Upper lobe of right lung (tissue), 1 donor: ENCODE measurements around the gene TRAF3. TPM values are rescaled to one million over a fixed set of nuclear protein-coding genes. Genes with fewer than 3 reads are reported as not detected.
A peak's percentile ranks its signal among the peaks of the same experiment; 100 is the strongest.
"Not testable (repeated sequence)": the region's sequence is repeated elsewhere in the genome, so short reads cannot be mapped to it uniquely, and the experiment has no call there.

Experiments used
- ATAC-seq: fragments of 200-7000 bp; cut with Tn5 transposase; one replicate; pipeline ENCODE4 v1.9.1; 2020; ENCODE audit warnings: mild to moderate bottlenecking, moderate library complexity
- DNase-seq: peaks from one replicate; pipeline ENCODE4 v3.0.0-alpha.2; 2020
- H3K27ac ChIP-seq: fragments of 200-600 bp; one replicate; pipeline ENCODE4 v1.8.0; 2022
- H3K27me3 ChIP-seq: fragments of 200-600 bp; one replicate; pipeline ENCODE4 v1.8.0; 2022; ENCODE audit warnings: mild to moderate bottlenecking
- H3K36me3 ChIP-seq: fragments of 200-600 bp; one replicate; pipeline ENCODE4 v1.8.0; 2022
- H3K4me1 ChIP-seq: fragments of 200-600 bp; one replicate; pipeline ENCODE4 v1.8.0; 2022
- H3K4me3 ChIP-seq: fragments of 200-600 bp; one replicate; pipeline ENCODE4 v1.8.0; 2022; ENCODE audit warnings: mild to moderate bottlenecking
- H3K9me3 ChIP-seq: fragments of 200-600 bp; one replicate; pipeline ENCODE4 v1.8.0; 2022
- intact Hi-C: fragments of 100-400 bp; cut with DNase I; formaldehyde crosslinking; loops from one replicate; pipeline ENCODE4 v1.11.0; 2022
- total RNA-seq: library from RNA; stranded (reverse); fragmentation: NEBNext Ultra II Directional; extraction: Animal tissue kit (Norgen Biotek cat#: 25700); gene quantifications from one replicate; pipeline ENCODE4 v1.2.1, GENCODE V29; 2021
- TF ChIP-seq, protein P1 (sequence below): fragments of 200-600 bp; IDR thresholded peaks from one replicate; pipeline ENCODE4 v1.8.0; 2022; ENCODE audit warnings: antibody characterized with exemption
- donor health status: DM: no; HTN: yes; CAD: no; lungs with severe emphysema.

The TRAF3 gene
- total RNA-seq, 1 donor from 2014 or later, result 22.3 TPM

DNA sequence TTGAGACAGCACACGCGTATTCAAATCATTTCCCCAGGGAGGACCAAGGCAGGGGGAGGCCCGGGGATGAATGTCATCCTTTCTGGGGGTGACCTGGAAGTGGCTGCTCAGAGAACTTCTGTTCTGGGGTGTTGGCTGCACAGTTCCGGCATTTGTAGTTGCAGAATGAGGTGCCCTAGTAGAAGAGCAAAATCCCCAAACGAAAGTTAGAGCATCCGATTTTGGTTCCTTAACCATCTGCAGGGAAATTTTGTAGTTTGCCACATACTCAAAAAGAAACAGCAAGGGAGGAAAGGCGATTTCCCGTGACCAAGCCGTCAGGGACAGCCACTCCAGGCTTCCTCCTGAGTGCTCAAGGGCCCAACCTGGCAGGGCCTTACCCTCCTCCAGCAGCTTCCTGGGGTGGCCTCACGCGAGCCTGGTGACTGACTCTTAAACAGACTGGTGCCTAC lies 13.0 kb upstream of the TRAF3 start:
- Histone ChIP-seq H3K36me3 (no peaks in the 10 kb centered on the region), H3K9me3 (no peaks in the 10 kb centered on the region), H3K27me3 (peaks cover 4% of the 10 kb centered on the region), H3K4me3 (no peak overlapping the region), H3K27ac (no peak overlapping the region), H3K4me1 (no peaks in the 10 kb centered on the region)
- intact Hi-C loops, result no loop called here
- no peak for DNase-seq
- TF ChIP-seq, protein P1, sequence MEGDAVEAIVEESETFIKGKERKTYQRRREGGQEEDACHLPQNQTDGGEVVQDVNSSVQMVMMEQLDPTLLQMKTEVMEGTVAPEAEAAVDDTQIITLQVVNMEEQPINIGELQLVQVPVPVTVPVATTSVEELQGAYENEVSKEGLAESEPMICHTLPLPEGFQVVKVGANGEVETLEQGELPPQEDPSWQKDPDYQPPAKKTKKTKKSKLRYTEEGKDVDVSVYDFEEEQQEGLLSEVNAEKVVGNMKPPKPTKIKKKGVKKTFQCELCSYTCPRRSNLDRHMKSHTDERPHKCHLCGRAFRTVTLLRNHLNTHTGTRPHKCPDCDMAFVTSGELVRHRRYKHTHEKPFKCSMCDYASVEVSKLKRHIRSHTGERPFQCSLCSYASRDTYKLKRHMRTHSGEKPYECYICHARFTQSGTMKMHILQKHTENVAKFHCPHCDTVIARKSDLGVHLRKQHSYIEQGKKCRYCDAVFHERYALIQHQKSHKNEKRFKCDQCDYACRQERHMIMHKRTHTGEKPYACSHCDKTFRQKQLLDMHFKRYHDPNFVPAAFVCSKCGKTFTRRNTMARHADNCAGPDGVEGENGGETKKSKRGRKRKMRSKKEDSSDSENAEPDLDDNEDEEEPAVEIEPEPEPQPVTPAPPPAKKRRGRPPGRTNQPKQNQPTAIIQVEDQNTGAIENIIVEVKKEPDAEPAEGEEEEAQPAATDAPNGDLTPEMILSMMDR, result no peak
- ATAC-seq, result peak; percentile 38

DNA sequence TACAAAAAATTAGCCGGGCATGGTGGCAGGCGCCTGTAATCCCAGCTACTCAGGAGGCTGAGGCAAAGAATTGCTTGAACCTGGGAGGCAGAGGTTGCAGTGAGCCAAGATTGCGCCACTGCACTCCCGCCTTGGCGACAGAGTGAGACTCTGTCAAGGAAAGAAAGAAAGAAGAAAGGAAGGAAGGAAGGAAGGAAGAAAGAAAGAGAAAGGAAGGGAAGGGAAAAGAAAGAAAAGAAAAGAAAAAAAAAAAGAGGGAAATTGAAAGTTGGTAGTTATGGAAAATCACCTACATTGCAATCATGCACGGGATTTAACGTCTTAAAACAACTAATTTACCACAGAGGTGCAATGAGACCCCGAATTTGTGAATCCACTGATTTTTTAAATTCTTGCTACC lies 11.5 kb upstream of the TRAF3 start:
- intact Hi-C loops, H3K9me3 ChIP-seq: not testable (repeated sequence)

GRCh38 chr14:102768223-102769048 lies 8.8 kb upstream of the TRAF3 start:
- peak; percentile 88 for ATAC-seq
- Histone ChIP-seq H3K9me3 (no peaks in the 10 kb centered on the region), H3K27me3 (no peaks in the 10 kb centered on the region), H3K4me1 (no peaks in the 10 kb centered on the region), H3K27ac (no peak overlapping the region), H3K36me3 (no peaks in the 10 kb centered on the region), H3K4me3 (no peak overlapping the region)
- intact Hi-C loops, result no loop called here
- no peak for DNase-seq
- TF ChIP-seq, protein P1, result no peak

More for the DNA sequence above, 11.5 kb upstream of the TRAF3 start:
- not testable (repeated sequence) for H3K36me3 ChIP-seq, H3K4me1 ChIP-seq, DNase-seq, ATAC-seq, H3K4me3 ChIP-seq, H3K27me3 ChIP-seq, H3K27ac ChIP-seq

DNA sequence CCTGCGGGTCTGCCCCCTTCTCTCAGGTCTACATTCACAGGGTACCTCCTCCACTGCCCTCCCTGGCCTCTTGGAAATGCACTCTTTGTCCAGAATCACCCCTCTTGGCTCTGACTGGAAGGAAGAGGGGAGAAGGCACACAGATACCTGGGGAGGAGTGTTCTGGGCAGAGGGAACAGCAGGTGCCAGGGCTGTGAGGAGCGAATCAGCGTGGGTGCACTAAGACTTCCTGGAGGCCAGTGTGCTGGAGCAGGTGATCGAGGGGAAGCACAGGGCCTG lies 8.3 kb upstream of the TRAF3 start:
- Histone ChIP-seq H3K27me3 (no peaks in the 10 kb centered on the region), H3K4me3 (no peak overlapping the region), H3K36me3 (no peaks in the 10 kb centered on the region), H3K4me1 (no peaks in the 10 kb centered on the region), H3K27ac (no peak overlapping the region), H3K9me3 (no peaks in the 10 kb centered on the region)
- TF ChIP-seq, protein P1, result no peak
- intact Hi-C loops, result no loop called here
- ATAC-seq (no peak), DNase-seq (no peak)

DNA sequence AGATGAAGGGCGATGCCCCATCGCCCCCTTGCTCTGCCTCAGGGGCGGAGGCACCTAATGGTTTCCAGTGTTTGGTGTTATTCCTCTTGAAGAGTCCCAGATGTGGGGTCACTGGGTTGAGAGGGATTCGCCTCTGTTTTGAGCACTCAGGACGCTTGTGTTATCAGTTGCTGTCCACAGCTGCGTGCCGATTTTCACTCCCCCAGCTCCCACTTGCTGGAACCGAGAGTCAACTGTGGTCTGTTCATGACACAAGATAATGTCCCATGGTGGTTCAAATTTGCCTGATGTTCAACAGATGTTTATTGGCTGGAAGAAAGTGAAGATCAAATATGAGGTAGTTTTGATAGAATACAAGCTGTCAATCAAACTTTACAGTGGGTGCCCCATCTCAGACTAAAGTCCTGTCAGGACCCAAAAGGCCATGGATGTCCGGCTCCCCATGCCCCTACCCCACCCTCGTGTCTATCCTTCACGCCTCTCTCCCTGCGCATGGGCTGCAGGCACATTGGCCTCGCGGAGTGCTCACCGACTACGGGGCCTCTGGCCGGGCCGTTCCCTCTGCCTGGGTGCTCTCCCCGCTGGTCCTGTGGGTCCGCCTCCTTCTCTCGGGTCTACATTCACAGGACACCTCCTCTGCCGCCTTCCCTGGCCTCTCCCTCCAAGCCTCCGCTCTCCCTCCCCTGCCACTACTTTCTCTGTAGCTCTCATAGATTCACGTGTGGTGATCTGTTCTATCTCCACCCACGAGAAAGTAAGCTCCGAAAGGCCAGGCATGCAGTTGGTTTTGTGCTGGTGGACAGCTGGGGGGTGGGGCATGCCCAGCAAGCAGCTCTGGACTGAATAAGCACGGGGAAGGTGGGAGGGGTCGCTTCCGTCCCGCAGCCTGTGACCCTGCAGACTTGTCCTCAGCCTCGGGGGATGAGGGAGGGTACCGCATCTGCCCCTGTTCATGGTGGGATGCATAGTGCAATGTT lies 6.8 kb upstream of the TRAF3 start:
- no peaks in the 10 kb centered on the region for H3K36me3 ChIP-seq
- TF ChIP-seq, protein P1, result no peak
- no peaks in the 10 kb centered on the region for H3K27me3 ChIP-seq
- peaks cover 7% of the 10 kb centered on the region for H3K4me1 ChIP-seq
- DNase-seq (no peak), ATAC-seq (no peak)
- intact Hi-C loops, result no loop called here
- no peak overlapping the region for H3K4me3 ChIP-seq
- no peak overlapping the region for H3K27ac ChIP-seq
- H3K9me3 ChIP-seq, result no peaks in the 10 kb centered on the region

GRCh38 chr14:102771144-102771543 lies 6.1 kb upstream of the TRAF3 start:
- TF ChIP-seq, protein P1, result no peak

More at GRCh38 chr14:102771144-102771543, 6.1 kb upstream of the TRAF3 start:
- no peak for DNase-seq
- no peak overlapping the region for H3K4me3 ChIP-seq
- no peaks in the 10 kb centered on the region for H3K27me3 ChIP-seq
- H3K27ac ChIP-seq, result no peak overlapping the region
- no peaks in the 10 kb centered on the region for H3K36me3 ChIP-seq
- H3K4me1 ChIP-seq, result peaks cover 7% of the 10 kb centered on the region
- intact Hi-C loops, result no loop called here
- H3K9me3 ChIP-seq, result no peaks in the 10 kb centered on the region
- ATAC-seq, result no peak
